ENCODE results near the gene SCUBE1. TPM values are rescaled to one million over a fixed set of nuclear protein-coding genes. Genes with fewer than 3 reads are reported as not detected.

SCUBE1 gene
- total and polyA plus RNA-seq, 4 donors, result 1.6 to 7.9 (median 5.0) TPM

GRCh38 chr22:43245717-43246116, 97.5 kb downstream of the SCUBE1 start:
- Histone ChIP-seq H3K9ac (ENCODE audit: insufficient read depth in 1 of 2, low read length in 2 of 2) (no peak overlapping the region), H3K4me3 (no peak overlapping the region), H3K9me3 (ENCODE audit: control insufficient read depth in 4 of 4, insufficient read depth in 3 of 4, low read length in 3 of 4) (peaks cover 0 to 3% (median 0%) of the 10 kb centered on the region in 4 donors), H3K27me3 (ENCODE audit: control insufficient read depth in 3 of 3, insufficient read depth in 3 of 3, low read length in 2 of 3) (no peaks in the 10 kb centered on the region), H3K36me3 (ENCODE audit: control insufficient read depth in 4 of 4, insufficient read depth in 4 of 4, low read length in 4 of 4) (no peaks in the 10 kb centered on the region), H3K4me1 (ENCODE audit: control insufficient read depth in 5 of 5, insufficient read depth in 5 of 5, low read length in 5 of 5) (peaks cover 0 to 6% (median 2%) of the 10 kb centered on the region in 5 donors), H3K27ac (ENCODE audit: low read depth in 1 of 2, low read length in 1 of 2) (no peak overlapping the region)
- DNase-seq (no peak), ATAC-seq (ENCODE audit: insufficient read depth, low FRiP score) (no peak)
- 68 to 86% methylated on average over 10 of the region's 10 CpGs for WGBS, 2 donors
- no peak for TF ChIP-seq CTCF (IDR thresholded peaks at IDR 0.05; ENCODE audit: control extremely low read depth, extremely low read depth)

- Histone ChIP-seq H3K4me3 (no peak overlapping the region), H3K4me1 (ENCODE audit: control insufficient read depth in 5 of 5, insufficient read depth in 5 of 5, low read length in 5 of 5) (peaks cover 0 to 14% (median 2%) of the 10 kb centered on the region in 5 donors), H3K9ac (ENCODE audit: insufficient read depth in 1 of 2, low read length in 2 of 2) (no peak overlapping the region), H3K27me3 (ENCODE audit: control insufficient read depth in 3 of 3, insufficient read depth in 3 of 3, low read length in 2 of 3) (no peaks in the 10 kb centered on the region), H3K27ac (ENCODE audit: low read depth in 1 of 2, low read length in 1 of 2) (no peak overlapping the region), H3K36me3 (ENCODE audit: control insufficient read depth in 4 of 4, insufficient read depth in 4 of 4, low read length in 4 of 4) (no peaks in the 10 kb centered on the region), H3K9me3 (ENCODE audit: control insufficient read depth in 4 of 4, insufficient read depth in 3 of 4, low read length in 3 of 4) (peaks cover 0 to 3% (median 0%) of the 10 kb centered on the region in 4 donors)
- DNase-seq (no peak), ATAC-seq (ENCODE audit: insufficient read depth, low FRiP score) (no peak)
- 89% methylated on average over 24 of the region's 24 CpGs for WGBS, 2 donors
- no peak for TF ChIP-seq CTCF (IDR thresholded peaks at IDR 0.05; ENCODE audit: control extremely low read depth, extremely low read depth)
Observed at GRCh38 chr22:43244803-43245527, 98.2 kb downstream of the SCUBE1 start.

GRCh38 chr22:43244402-43244801, 98.8 kb downstream of the SCUBE1 start:
- TF ChIP-seq CTCF (IDR thresholded peaks at IDR 0.05; ENCODE audit: control extremely low read depth, extremely low read depth), result no peak
- no peaks in the 10 kb centered on the region for H3K36me3 ChIP-seq (ENCODE audit: control insufficient read depth in 4 of 4, insufficient read depth in 4 of 4, low read length in 4 of 4)
- no peaks in the 10 kb centered on the region for H3K27me3 ChIP-seq (ENCODE audit: control insufficient read depth in 3 of 3, insufficient read depth in 3 of 3, low read length in 2 of 3)
- WGBS, 2 donors, result 64 to 82% methylated on average over 7 of the region's 7 CpGs
- H3K9me3 ChIP-seq (ENCODE audit: control insufficient read depth in 4 of 4, insufficient read depth in 3 of 4, low read length in 3 of 4), result peaks cover 0 to 3% (median 0%) of the 10 kb centered on the region in 4 donors
- no peak overlapping the region for H3K4me3 ChIP-seq
- no peak overlapping the region for H3K9ac ChIP-seq (ENCODE audit: insufficient read depth in 1 of 2, low read length in 2 of 2)
- H3K27ac ChIP-seq (ENCODE audit: low read depth in 1 of 2, low read length in 1 of 2), result no peak overlapping the region
- DNase-seq (no peak), ATAC-seq (ENCODE audit: insufficient read depth, low FRiP score) (no peak)
- peaks cover 0 to 18% (median 8%) of the 10 kb centered on the region in 5 donors for H3K4me1 ChIP-seq (ENCODE audit: control insufficient read depth in 5 of 5, insufficient read depth in 5 of 5, low read length in 5 of 5)
